ENCODE results near the gene XCL1.

DNA sequence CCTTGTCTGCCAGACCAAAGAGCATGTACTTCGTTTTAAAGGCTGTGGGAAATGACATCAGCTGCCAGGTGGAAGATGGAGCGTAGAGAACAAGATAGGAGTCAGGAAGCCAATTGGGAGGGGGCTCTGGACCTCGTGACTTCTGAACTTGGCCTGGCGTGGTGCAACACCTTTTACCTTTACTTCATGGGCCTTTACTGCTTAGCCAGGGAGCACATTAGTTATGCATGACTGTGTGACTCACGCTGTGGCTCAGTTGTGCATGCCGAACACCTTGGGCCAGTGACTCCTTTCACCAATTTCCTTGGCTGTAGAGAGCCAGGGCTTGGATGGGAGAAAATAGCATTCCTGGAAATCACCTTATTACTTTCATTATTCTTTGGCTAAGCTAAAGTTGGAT is 7.2 kb downstream of the XCL1 start:
- TF ChIP-seq, protein P1, sequence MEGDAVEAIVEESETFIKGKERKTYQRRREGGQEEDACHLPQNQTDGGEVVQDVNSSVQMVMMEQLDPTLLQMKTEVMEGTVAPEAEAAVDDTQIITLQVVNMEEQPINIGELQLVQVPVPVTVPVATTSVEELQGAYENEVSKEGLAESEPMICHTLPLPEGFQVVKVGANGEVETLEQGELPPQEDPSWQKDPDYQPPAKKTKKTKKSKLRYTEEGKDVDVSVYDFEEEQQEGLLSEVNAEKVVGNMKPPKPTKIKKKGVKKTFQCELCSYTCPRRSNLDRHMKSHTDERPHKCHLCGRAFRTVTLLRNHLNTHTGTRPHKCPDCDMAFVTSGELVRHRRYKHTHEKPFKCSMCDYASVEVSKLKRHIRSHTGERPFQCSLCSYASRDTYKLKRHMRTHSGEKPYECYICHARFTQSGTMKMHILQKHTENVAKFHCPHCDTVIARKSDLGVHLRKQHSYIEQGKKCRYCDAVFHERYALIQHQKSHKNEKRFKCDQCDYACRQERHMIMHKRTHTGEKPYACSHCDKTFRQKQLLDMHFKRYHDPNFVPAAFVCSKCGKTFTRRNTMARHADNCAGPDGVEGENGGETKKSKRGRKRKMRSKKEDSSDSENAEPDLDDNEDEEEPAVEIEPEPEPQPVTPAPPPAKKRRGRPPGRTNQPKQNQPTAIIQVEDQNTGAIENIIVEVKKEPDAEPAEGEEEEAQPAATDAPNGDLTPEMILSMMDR (IDR thresholded peaks at IDR 0.05), result no peak
- TF ChIP-seq EZH2 (IDR thresholded peaks at IDR 0.05), result no peak

Measured in neural progenitor cell (in vitro differentiated cells).